ENCODE measurements around the gene OR4D11.

The OR4D11 gene

GRCh38 chr11:59548309-59548656 lies 44.9 kb downstream of the OR4D11 start:
- DNase-seq (ENCODE audit: low spot score) = no peak

GRCh38 chr11:59550368-59550841 lies 47.0 kb downstream of the OR4D11 start:
- DNase-seq (ENCODE audit: low spot score) = peak; percentile 85

GRCh38 chr11:59550842-59551658 lies 47.7 kb downstream of the OR4D11 start:
- DNase-seq (ENCODE audit: low spot score) = peak; percentile 39

- DNase-seq (ENCODE audit: low spot score) = no peak
These were observed 48.5 kb downstream of the OR4D11 start for GRCh38 chr11:59551659-59552521.

- DNase-seq (ENCODE audit: low spot score) = no peak
These were observed 49.5 kb downstream of the OR4D11 start for GRCh38 chr11:59552844-59553243.

GRCh38 chr11:59553323-59553722 lies 49.9 kb downstream of the OR4D11 start:
- DNase-seq (ENCODE audit: low spot score) = no peak

All from AG08396 (cell line).